Endothelial cell of umbilical vein (primary cell): Measurements from ENCODE around the gene HIVEP1. TPM values are rescaled to one million over a fixed set of nuclear protein-coding genes. Genes with fewer than 3 reads are reported as not detected.

Experiments
- BruUV-seq: library from RNA; stranded (reverse); fragments of 400-500 nt; replicated peaks from 2 replicates; lab custom pipeline; 2021; lab: Mats Ljungman, UMichigan
- CTCF ChIA-PET: fragments of 300-600, 350-600 bp; sonication (Branson Sonifier 250); formaldehyde crosslinking; loops from one replicate; lab custom pipeline; 2021; ENCODE audit warnings: antibody characterized with exemption, inconsistent platforms; lab: Charles Lee
- POLR2A ChIA-PET: fragments of 300-600, 350-600 bp; sonication (Branson Sonifier 250); formaldehyde crosslinking; loops from one replicate; lab custom pipeline; 2021; ENCODE audit warnings: antibody characterized with exemption, inconsistent platforms; lab: Charles Lee
- DNase-seq: peaks from one replicate; pipeline ENCODE4 v3.0.0-alpha.2; 2011; ENCODE audit warnings: low read depth, low spot score
- FAIRE-seq: peaks from 2 replicates; lab custom pipeline; 2011; peaks lifted over from hg19 to GRCh38; lab: Jason Lieb, UNC
- H2AFZ ChIP-seq: 2 replicates; pipeline ENCODE4 v1.6.0; 2012; ENCODE audit warnings: low read depth, low read length, control low read depth, inconsistent platforms
- H3K27ac ChIP-seq: 2 replicates; pipeline ENCODE4 v1.5.1; 2011; ENCODE audit warnings: low read depth, mild to moderate bottlenecking, control low read depth, low read length, moderate library complexity; ENCODE audit not compliant: insufficient read depth
- H3K27me3 ChIP-seq, 2 experiments: 2 replicates each; pipeline versions ENCODE4 v1.6.0 to v1.6.1; 2011; ENCODE audit warnings: low read length in 2 of 2, mixed read lengths in 1 of 2; ENCODE audit not compliant: control insufficient read depth in 2 of 2, insufficient read depth in 2 of 2
- H3K36me3 ChIP-seq, 2 experiments: 2 replicates in 1 of 2; 3 replicates in 1 of 2; pipeline ENCODE4 v1.5.1; 2011; ENCODE audit warnings: low read length in 2 of 2, mild to moderate bottlenecking in 1 of 2, moderate library complexity in 1 of 2; ENCODE audit not compliant: control insufficient read depth in 2 of 2, insufficient read depth in 2 of 2; ENCODE audit errors: extremely low read depth in 1 of 2
- H3K4me1 ChIP-seq: 3 replicates; pipeline ENCODE4 v1.5.1; 2011; ENCODE audit warnings: mild to moderate bottlenecking, low read length; ENCODE audit not compliant: control insufficient read depth, insufficient read depth; ENCODE audit errors: extremely low read depth
- H3K4me2 ChIP-seq: 2 replicates; pipeline ENCODE4 v1.6.1; 2011; ENCODE audit warnings: low read length, control low read depth, mixed read lengths; ENCODE audit not compliant: insufficient read depth
- H3K4me3 ChIP-seq, 3 experiments: fragments of 200-600 bp in 1 of 3; sonication (generic), shearing (Covaris generic) in 1 of 3; replicated peaks in 1 of 3; 2 replicates each; pipeline ENCODE4 v1.5.1; 2011 to 2016; ENCODE audit warnings: control low read depth in 3 of 3, low read length in 3 of 3, mild to moderate bottlenecking in 2 of 3, inconsistent platforms in 1 of 3, low read depth in 1 of 3, moderate library complexity in 1 of 3; ENCODE audit not compliant: insufficient read depth in 1 of 3
- H3K79me2 ChIP-seq: 2 replicates; pipeline ENCODE4 v1.6.0; 2012; ENCODE audit warnings: low read length, inconsistent platforms; ENCODE audit not compliant: control insufficient read depth, insufficient read depth
- H3K9ac ChIP-seq: replicated peaks from 2 replicates; pipeline ENCODE3; 2011; ENCODE audit warnings: low read length, control low read depth; ENCODE audit not compliant: insufficient read depth; ENCODE audit errors: extremely low read depth
- H3K9me1 ChIP-seq: replicated peaks from 3 replicates; pipeline ENCODE4 v1.6.0; 2011; ENCODE audit warnings: mild to moderate bottlenecking, low read length; ENCODE audit not compliant: control insufficient read depth, insufficient read depth; ENCODE audit errors: extremely low read depth
- H3K9me3 ChIP-seq: replicated peaks from 2 replicates; pipeline ENCODE4 v1.5.1; 2012; ENCODE audit warnings: low read length, inconsistent platforms; ENCODE audit not compliant: control insufficient read depth, insufficient read depth
- H4K20me1 ChIP-seq: replicated peaks from 2 replicates; pipeline ENCODE3; 2011; ENCODE audit warnings: mild to moderate bottlenecking, low read length; ENCODE audit not compliant: control insufficient read depth, insufficient read depth; ENCODE audit errors: extremely low read depth
- CTCF ChIP-seq, 2 donors: IDR thresholded peaks; 1 replicate in 1 of 2; 2 replicates in 1 of 2; pipeline ENCODE4 v1.5.1; 2011; ENCODE audit warnings: low read length in 2 of 2, mild to moderate bottlenecking in 2 of 2, moderate library complexity in 2 of 2, control low read depth in 1 of 2, inconsistent platforms in 1 of 2, low read depth in 1 of 2; ENCODE audit not compliant: insufficient read depth in 1 of 2; ENCODE audit errors: extremely low read depth in 1 of 2
- EZH2 ChIP-seq: IDR thresholded peaks from 2 replicates; pipeline ENCODE4 v1.6.1; 2012; ENCODE audit warnings: borderline replicate concordance, low read depth, mild to moderate bottlenecking, moderate library complexity, low read length, inconsistent platforms; ENCODE audit not compliant: severe bottlenecking
- FOS ChIP-seq: IDR thresholded peaks from 2 replicates; pipeline ENCODE4 v1.6.1; 2011; ENCODE audit warnings: mild to moderate bottlenecking, low read length, moderate library complexity, borderline replicate concordance; ENCODE audit not compliant: insufficient read depth
- GATA2 ChIP-seq: IDR thresholded peaks from 2 replicates; pipeline ENCODE4 v1.7.0; 2011; ENCODE audit warnings: low read depth, mild to moderate bottlenecking, moderate library complexity, mixed read lengths, low read length; ENCODE audit not compliant: insufficient read length, insufficient read depth
- JUN ChIP-seq: IDR thresholded peaks from 2 replicates; pipeline ENCODE4 v1.6.1; 2011; ENCODE audit warnings: borderline replicate concordance, low read depth; ENCODE audit not compliant: insufficient read length, insufficient read depth
- MAX ChIP-seq: IDR thresholded peaks from 2 replicates; pipeline ENCODE4 v1.6.1; 2011; ENCODE audit not compliant: insufficient read depth, insufficient read length
- MYC ChIP-seq: IDR thresholded peaks from one replicate; pipeline ENCODE4 v1.6.1; 2011; ENCODE audit warnings: mild to moderate bottlenecking, low read depth, low read length
- POLR2A ChIP-seq: IDR thresholded peaks from 2 replicates; pipeline ENCODE4 v1.6.1; 2012; ENCODE audit warnings: low read depth, mild to moderate bottlenecking, control low read depth, low read length
- POLR2AphosphoS5 ChIP-seq: IDR thresholded peaks from 2 replicates; pipeline ENCODE4 v1.6.1; 2012; ENCODE audit warnings: low read depth, mild to moderate bottlenecking, control low read depth, low read length, moderate library complexity; ENCODE audit not compliant: insufficient read depth
- dilution Hi-C: fragments of 300-500 bp; cut with MboI; formaldehyde crosslinking; loops from one replicate; pipeline ENCODE4 v1.15.0; 2019; ENCODE audit warnings: low sequenced_read_pairs; ENCODE audit not compliant: extremely low pct_ligation_motif_present
- intact Hi-C: fragments of 100-400 bp; cut with micrococcal nuclease; formaldehyde crosslinking; loops from one replicate; pipeline ENCODE4 v1.10.0; 2022
- polyA plus RNA-seq, 4 experiments: library from polyadenylated mRNA; depleted of rRNA in 3 of 4; stranded (reverse) in 3 of 4; unstranded in 1 of 4; fragments of >200 nt; gene quantifications; 2 replicates each; pipeline versions ENCODE4 v1.2.1 to v1.2.3, GENCODE V29; 2011 to 2012; ENCODE audit warnings: missing spikeins in 1 of 4
- total RNA-seq: library from RNA; stranded (reverse); gene quantifications from 2 replicates; pipeline ENCODE4 v1.2.3, GENCODE V29; 2021

Gene HIVEP1
- total and polyA plus RNA-seq, 2 donors (not counting 3 experiments of a cell fraction or from before 2014, with no cell fraction given), result 33.5 to 49.2 TPM

GRCh38 chr6:11971154-11971553 is 41.0 kb upstream of the HIVEP1 start:
- no peak for DNase-seq
- Histone ChIP-seq H3K9ac (no peak overlapping the region), H3K4me2 (no peak overlapping the region), H3K27me3 (peaks cover 0 to 2% of the 10 kb centered on the region in 2 experiments), H3K36me3 (no peaks in the 10 kb centered on the region), H4K20me1 (no peaks in the 10 kb centered on the region), H3K27ac (no peak overlapping the region), H3K79me2 (no peaks in the 10 kb centered on the region), H3K4me3 (no peak overlapping the region), H3K9me3 (no peaks in the 10 kb centered on the region), H3K9me1 (no peaks in the 10 kb centered on the region), H2AFZ (no peak overlapping the region), H3K4me1 (no peaks in the 10 kb centered on the region)
- dilution Hi-C loops, result no loop called here
- intact Hi-C loops, result no loop called here
- ChIA-PET POLR2A (no interaction called here), CTCF (interaction anchor here (1.0 kb wide), 1 partner anchor 19 kb away, joined by 4 read pairs; no protein-coding TSS in a partner anchor)
- no TSS peak for BruUV-seq
- no peak for FAIRE-seq
- no peak for TF ChIP-seq FOS
- TF ChIP-seq POLR2A, result no peak
- TF ChIP-seq EZH2, result no peak
- TF ChIP-seq CTCF (IDR thresholded peaks at IDR 0.05; ENCODE audit: extremely low read depth in 1 of 2, insufficient read depth in 1 of 2, low read depth in 1 of 2, low read length in 2 of 2), result no peak
- no peak for TF ChIP-seq MYC
- no peak for TF ChIP-seq POLR2AphosphoS5
- no peak for TF ChIP-seq MAX
- TF ChIP-seq GATA2, result no peak
- no peak for TF ChIP-seq JUN
